Activated T-cell treated with anti-CD3 and anti-CD28 coated beads, Interleukin-2, amount 50 U/mL, for 1 hour (primary cell): ENCODE data around the gene ZMYM4.
A peak's percentile ranks its signal among the peaks of the same experiment; 100 is the strongest.

Experiments
- DNase-seq: peaks from one replicate; pipeline ENCODE4 v3.0.0-alpha.2; 2020

The ZMYM4 gene

GRCh38 chr1:35408925-35409324 is 140.4 kb downstream of the ZMYM4 start:
- no peak for DNase-seq

- DNase-seq = no peak
These were observed 157.6 kb downstream of the ZMYM4 start for GRCh38 chr1:35426097-35426586.

- no peak for DNase-seq
These were observed 159.9 kb downstream of the ZMYM4 start for GRCh38 chr1:35428360-35428759.

- no peak for DNase-seq
These were observed 162.3 kb downstream of the ZMYM4 start for GRCh38 chr1:35430762-35431161.

GRCh38 chr1:35431173-35431599 is 162.7 kb downstream of the ZMYM4 start:
- DNase-seq = no peak

- DNase-seq = no peak
These were observed 163.7 kb downstream of the ZMYM4 start for GRCh38 chr1:35432231-35432630.

- no peak for DNase-seq
These were observed 165.2 kb downstream of the ZMYM4 start for GRCh38 chr1:35433714-35434113.

- DNase-seq = no peak
These were observed 166.2 kb downstream of the ZMYM4 start for GRCh38 chr1:35434703-35435102.

- DNase-seq = no peak
These were observed 167.6 kb downstream of the ZMYM4 start for GRCh38 chr1:35436078-35436477.

- DNase-seq = no peak
These were observed 168.7 kb downstream of the ZMYM4 start for GRCh38 chr1:35437200-35437599.

GRCh38 chr1:35439626-35440025 is 171.1 kb downstream of the ZMYM4 start:
- no peak for DNase-seq

- DNase-seq = no peak
These were observed 173.5 kb downstream of the ZMYM4 start for GRCh38 chr1:35441926-35442579.

GRCh38 chr1:35442734-35443133 is 174.2 kb downstream of the ZMYM4 start:
- no peak for DNase-seq

GRCh38 chr1:35443768-35444518 is 175.4 kb downstream of the ZMYM4 start:
- no peak for DNase-seq

GRCh38 chr1:35444519-35444774 is 175.9 kb downstream of the ZMYM4 start:
- no peak for DNase-seq

GRCh38 chr1:35447278-35447677 is 178.8 kb downstream of the ZMYM4 start:
- no peak for DNase-seq

GRCh38 chr1:35448344-35448801 is 179.9 kb downstream of the ZMYM4 start:
- no peak for DNase-seq

GRCh38 chr1:35449334-35450008 is 181.0 kb downstream of the ZMYM4 start:
- DNase-seq = no peak

GRCh38 chr1:35451125-35451528 is 182.6 kb downstream of the ZMYM4 start:
- peak; percentile 83 for DNase-seq

- DNase-seq = no peak
These were observed 183.7 kb downstream of the ZMYM4 start for GRCh38 chr1:35452106-35452774.

GRCh38 chr1:35453031-35453430 is 184.5 kb downstream of the ZMYM4 start:
- no peak for DNase-seq

- DNase-seq = no peak
These were observed 185.7 kb downstream of the ZMYM4 start for GRCh38 chr1:35454176-35454575.

- no peak for DNase-seq
These were observed 186.1 kb downstream of the ZMYM4 start for GRCh38 chr1:35454616-35455015.
